ENCODE results near the gene SMPD2.
A peak's percentile ranks its signal among the peaks of the same experiment; 100 is the strongest.

Gene SMPD2, protein sequence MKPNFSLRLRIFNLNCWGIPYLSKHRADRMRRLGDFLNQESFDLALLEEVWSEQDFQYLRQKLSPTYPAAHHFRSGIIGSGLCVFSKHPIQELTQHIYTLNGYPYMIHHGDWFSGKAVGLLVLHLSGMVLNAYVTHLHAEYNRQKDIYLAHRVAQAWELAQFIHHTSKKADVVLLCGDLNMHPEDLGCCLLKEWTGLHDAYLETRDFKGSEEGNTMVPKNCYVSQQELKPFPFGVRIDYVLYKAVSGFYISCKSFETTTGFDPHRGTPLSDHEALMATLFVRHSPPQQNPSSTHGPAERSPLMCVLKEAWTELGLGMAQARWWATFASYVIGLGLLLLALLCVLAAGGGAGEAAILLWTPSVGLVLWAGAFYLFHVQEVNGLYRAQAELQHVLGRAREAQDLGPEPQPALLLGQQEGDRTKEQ

DNA sequence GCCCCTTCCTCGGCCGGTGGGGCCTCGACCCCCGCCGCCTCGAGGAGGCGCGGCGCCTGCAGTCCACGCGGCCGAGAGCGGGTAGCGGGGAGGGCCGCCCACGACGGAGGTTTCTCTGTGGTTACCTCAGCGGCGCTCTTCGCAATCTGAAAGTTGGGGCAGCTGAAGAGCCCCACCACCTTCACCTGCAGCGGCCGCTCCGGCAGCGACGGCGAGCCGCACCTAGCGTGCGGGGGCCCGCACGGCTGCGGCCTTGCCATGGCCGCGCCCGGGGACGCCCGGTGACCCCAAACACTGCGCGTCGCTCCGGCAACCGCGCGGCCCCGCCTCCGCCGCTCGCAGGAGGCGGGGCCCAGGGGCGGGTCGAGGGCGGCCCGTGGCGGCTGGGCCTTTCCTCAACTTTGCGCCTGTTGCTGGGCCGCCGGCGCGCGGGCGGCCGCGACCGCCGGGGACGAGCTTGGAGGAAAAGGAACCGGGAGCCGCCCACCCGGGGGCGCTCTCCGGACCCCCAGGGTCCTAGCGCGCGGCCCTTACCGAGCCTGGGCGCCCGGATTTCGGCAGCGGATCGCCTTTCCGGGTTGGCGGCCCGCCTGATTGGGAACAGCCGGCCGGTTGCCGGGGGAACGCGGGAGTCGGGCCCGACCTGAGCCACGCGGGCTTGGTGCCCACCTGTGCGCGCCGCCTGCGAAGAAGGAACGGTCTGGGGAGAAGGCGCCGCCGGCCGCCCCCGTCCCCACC, at the start of gene SMPD2, which contains the start of gene PPIL6:
SMPD2 (plus strand) TSS at position 394 of the 738 bp plus-strand sequence. CDS start 398 bp downstream, outside the sequence.
PPIL6 (minus strand) TSS at position 298 of the 738 bp plus-strand sequence; CDS start at position 260, 38 bp downstream.
- DNase-seq (ENCODE audit: low read depth in 2 of 2) = peak; percentile 56 to 70

DNA sequence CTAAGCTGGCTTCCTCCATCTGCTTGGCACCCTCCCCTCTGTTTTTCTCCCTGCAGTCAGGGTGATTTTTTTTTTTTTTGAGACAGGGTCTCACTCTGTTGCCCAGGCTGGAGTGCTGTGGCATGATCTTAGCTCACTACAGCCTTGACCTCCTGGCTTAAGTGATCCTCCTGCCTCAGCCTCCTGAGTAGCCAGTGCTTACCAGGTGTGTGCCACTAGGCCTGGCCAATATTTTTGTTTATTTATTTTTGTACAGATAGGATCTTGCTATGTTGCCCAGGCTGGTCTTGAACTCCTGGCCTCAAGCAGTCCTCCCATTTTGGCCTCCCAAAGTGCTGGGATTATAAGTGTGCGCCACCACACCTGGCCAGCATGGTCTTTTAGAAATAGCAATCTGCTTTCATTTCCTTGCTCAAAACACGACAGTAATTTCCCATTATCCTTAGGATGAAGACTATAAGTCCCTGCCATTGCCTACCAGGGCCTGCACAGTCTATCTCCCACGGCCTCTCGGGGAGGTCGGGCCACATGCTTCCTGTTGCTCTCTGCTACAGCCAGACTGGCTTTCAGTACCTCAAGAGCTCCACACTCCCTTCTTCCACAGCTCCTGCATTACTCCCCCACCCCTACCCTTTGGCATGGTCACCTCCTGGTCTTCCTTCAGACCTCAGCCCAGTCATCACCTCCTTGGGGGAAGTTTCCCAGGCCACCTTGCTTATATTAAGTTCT, 47.2 kb upstream of the SMPD2 start:
- DNase-seq (ENCODE audit: low read depth in 2 of 2) = no peak

DNA sequence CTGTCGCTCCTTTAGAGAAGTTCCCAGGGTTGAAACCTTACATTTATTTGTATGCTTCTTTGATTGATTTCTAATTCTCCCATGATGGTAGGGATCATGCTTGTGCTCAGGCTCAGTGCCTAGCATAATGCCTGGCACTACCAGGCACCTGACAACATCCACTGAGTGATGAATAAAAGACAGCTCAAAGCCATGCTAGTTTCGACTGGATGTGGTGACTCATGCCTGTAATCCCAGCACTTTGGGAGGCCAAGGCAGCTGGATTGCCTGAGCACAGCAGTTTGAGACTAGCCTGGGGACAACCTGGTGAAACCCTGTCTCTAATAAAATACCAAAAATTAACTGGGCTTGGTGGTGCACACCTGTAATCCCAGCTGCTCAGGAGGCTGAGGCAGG, 46.6 kb upstream of the SMPD2 start:
- DNase-seq (ENCODE audit: low read depth in 2 of 2) = no peak

DNA sequence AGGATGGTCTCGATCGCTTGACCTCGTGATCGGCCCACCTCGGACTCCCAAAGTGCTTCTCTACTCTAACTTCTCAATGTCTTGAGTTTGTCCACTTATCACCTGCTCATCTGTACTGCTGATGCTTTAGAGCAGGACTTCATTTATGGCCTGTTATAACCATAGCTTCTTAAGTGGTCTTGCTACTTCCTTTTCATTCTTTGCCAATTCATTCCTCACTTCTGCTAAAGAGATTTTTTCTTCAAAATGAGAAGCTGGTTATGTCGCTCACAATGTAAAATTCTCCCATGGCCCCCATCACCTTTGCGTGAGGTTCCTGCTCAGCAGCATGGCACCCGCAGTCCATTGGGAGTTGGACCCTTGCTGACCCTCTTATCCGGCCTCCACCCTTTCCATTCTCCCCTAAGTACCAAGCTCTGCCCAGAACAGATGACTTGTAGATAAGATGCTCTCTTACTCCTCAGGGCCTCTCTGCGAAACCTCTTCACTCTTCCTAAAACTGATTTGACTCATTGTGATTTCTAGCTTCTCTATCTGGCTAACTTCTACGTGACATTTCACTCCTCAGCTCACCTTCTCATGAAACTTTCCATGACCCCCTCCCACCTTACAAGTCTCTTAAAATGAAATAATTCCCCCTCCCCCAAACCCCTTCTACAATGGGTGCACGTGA, 44.3 kb upstream of the SMPD2 start:
- no peak for DNase-seq (ENCODE audit: low read depth in 2 of 2)

DNA sequence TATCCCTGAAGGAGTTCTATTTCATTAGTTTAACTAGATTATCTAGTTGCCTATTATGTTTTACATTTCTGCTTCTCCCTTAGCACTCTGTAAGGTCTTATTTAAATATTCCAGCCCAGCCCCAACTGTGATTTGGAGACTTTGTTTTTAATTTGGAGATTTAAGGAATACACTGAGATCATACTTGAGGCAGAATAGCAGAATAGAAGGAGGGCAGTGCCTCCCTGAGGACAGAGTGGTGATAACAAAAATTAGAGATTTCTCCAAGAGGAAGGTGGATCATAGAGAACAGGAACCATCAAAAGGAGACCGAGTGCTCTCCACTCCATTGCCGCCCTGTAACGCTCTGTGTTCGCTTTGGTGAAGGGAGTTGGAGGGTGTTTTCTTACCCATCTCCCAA, 43.5 kb upstream of the SMPD2 start:
- DNase-seq (ENCODE audit: low read depth in 2 of 2) = no peak

DNA sequence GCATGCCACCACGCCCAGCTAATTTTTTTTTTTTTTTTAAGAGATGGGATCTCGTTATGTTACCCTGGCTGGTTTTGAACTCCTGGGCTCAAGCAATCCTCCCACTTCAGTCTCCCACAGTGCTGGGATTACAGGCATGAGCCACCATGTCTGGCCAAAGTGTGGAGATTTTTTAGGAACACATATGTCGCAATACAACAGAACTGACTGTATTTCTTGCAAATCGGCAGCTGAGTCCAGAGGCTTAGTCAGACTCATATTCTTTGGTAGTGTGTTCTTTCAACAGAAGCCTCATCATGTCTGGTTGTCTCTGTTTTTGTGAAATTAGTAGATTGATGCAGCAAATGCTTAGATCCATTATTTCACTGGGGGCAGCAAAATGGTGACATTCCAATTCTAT, 34.3 kb upstream of the SMPD2 start:
- no peak for DNase-seq (ENCODE audit: low read depth in 2 of 2)

DNA sequence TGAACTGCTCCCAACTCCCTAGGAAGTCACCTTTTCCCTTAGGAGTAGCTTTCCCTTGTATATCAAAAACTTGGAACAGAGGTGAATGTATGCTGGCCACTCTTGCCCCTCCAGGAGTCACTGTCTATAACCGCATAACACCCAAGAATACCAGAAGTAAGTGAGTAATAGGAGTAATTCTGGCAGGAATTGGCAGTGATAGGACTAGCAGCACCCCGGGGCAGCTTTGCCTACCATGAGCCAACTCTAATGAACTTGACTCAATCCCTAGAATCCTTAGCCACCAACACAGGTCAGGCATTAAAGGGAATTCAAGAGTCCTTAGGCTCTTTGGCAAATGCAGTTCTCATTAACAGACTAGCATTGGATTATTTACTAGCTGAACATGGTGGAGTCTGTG, 29.5 kb upstream of the SMPD2 start:
- DNase-seq (ENCODE audit: low read depth in 2 of 2) = no peak

DNA sequence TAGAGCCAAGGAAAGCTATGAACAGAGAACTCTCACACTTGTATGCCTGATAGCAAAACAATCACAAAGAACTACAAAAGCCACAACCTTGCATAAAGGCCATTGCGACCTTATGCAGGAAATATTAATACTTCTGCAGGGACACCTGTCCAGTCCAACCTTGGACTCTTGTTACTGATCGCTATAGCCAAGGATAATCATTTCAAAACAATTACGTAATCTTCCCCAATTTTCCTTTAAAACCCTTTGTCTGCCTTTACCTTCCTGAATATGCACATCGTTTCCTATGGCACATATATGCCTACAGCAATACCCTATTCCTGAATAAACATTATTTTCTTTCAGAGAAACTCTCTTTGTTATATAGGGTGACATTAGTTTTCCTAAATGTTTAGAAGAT, 22.9 kb upstream of the SMPD2 start:
- DNase-seq (ENCODE audit: low read depth in 2 of 2) = no peak

DNA sequence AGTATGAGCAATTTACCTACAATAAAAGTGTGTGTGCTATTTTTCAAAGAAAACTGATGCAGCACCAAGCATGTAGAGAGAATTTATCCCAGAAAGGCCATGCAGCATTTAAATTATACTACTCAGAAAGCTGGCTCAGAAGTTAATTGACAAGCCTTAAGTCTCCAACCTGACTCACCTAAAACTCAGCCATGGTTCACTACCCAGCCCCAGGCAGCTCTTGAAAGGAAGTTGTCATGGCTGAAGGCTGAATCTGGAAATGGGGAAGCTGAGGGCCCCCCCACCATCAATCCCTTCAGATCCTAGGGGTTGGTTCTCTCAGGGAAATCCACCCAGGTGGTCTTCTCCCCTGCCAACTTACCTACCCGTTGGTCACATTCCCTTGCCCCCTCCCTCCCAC, 19.8 kb upstream of the SMPD2 start:
- no peak for DNase-seq (ENCODE audit: low read depth in 2 of 2)

DNA sequence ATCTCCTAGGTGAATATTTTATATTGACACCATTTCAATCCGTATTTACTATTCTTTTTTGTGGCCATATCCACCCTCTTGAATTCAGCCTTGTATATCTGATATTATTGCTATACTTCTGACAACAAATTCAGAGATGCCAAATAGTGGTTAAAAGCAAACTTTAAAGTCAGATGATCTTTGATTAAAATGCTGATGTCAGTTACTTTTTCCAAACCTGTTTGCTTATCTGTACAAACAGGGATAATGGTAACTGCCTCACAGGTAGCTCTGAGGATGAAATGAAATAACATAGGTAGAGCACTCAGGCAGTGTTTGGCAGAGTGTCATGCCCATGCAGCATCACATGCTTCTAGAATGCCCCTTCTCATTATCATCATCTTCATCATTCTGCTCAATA, 19.3 kb upstream of the SMPD2 start:
- DNase-seq (ENCODE audit: low read depth in 2 of 2) = no peak

DNA sequence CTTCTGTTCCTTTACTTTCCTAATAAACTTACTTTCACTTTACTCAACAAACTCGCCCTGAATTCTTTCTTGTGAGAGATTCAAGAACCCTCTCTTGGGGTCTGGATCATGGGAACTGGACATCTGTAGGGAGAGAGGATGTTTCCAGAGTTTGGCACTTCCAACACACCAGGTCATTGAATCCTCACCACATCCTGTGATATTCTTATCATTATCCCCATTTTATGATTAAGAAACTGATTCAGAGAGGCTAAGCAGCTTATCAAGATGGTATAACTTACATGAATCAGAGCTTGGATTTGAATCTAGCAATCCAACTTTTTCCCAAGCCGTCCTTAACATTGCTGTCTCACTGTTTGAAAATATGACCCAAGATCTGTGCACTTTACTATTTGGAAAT, 15.6 kb upstream of the SMPD2 start:
- DNase-seq (ENCODE audit: low read depth in 2 of 2) = no peak

DNA sequence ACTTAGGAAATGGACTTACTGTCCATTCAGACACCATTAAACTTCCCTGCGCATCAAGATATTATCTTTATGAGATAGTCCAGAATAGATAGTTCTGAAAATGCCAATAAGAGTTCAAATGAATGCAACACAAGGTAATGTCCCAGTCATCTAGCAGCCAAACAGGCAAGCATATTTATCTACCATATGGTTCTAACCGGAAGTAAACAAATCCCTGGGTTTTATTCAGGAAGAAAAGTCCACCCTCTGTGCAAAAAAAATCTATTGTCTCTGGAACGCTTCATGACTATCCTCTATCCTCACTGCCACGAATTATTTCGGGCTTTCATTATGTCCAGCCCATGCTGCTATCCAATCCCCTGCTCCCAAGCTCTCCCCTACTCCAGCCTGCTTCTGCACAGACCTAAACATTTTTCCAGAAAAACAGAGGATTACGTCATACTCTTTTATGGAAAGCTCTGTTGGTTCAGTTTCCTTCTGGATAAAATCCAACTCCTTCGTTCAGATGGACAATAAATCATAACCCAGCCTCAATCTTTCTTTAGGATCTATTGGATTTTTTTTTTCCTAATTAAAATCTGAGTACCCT, 11.5 kb upstream of the SMPD2 start:
- DNase-seq (ENCODE audit: low read depth in 2 of 2) = no peak

DNA sequence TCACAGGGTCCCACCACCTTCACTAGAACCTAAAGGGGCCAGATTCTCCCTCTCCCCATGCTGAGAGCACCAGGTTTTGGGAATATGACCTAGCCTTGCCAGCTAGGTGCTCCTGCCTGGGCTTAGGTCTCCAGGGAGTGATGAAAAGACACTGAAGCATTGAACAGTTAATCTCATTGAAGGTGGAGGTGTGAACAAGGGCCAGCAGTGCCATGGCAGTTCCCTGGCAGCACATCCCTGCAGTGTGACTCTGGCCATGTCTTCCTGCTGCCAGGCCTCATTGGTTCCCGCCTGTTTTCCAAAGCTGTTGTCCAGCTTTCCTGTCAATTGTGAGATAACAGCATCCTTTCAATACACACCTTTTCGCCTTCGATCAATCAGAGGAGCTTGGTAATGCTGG, 11.0 kb upstream of the SMPD2 start:
- DNase-seq (ENCODE audit: low read depth in 2 of 2) = no peak

DNA sequence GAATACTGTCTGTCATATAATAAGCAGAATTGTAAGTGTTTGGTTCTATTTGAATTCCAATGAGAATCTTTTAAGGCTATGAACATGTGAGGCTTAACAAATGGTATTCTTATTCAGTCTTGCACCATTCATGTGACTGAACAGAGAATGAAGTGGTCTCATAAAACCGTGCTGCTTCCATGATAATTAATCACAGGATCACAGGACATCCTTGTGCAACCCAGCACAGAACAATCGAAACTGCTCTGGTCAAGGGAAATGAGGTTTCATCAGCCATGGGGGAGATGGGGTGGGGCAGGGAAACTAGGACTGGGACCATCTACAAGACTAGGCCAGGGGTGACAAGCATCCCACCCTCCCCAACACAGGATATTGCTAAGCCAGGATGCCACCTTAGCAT, 6.1 kb upstream of the SMPD2 start:
- DNase-seq (ENCODE audit: low read depth in 2 of 2) = no peak

DNA sequence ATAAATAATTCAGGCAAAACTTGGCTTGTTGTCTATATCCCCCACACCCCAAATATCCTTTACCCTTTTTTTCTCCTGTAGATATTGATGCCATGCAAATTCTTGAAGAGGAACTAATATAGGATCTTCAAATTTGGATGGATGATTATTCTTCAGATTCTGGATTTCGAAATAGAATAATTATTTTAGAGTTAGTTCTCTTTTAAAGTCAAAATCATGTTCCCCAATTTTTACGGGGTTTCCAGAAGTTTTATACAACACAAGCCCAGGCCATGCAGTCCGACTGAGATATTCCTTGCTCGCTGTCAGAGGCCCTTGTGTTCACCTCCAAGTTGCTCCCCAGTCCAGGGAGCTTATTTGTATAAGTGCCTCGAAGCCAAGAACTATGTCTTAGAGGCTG, 4.5 kb upstream of the SMPD2 start:
- DNase-seq (ENCODE audit: low read depth in 2 of 2) = no peak

DNA sequence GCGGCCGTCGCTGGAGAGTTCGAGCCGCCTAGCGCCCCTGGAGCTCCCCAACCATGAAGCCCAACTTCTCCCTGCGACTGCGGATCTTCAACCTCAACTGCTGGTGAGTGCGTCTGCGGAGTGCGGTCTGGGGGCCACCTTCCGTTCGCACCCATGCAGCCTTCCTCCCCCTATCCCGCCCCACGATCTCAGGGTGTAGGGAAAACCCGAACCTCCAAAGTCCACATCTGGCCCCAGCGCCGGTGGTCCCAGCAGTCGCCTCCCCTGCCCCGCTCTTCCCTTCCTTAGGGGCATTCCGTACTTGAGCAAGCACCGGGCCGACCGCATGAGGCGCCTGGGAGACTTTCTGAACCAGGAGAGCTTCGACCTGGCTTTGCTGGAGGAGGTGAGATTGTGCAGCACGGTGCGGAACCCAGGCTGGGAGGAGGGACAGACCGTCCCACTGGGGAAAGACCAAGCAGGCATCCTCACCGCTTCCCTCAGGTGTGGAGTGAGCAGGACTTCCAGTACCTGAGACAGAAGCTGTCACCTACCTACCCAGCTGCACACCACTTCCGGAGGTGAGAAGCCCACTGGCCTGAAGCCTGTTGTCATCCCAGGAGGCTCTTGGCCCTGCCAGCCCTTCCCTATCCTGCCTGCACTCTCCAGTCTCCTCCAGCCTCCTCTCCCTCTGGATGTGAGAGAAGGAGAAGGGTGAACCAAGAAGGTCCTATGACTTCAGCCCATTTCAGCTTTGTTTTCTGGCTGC, 719 bp downstream of the SMPD2 start:
- DNase-seq (ENCODE audit: low read depth in 2 of 2) = no peak

DNA sequence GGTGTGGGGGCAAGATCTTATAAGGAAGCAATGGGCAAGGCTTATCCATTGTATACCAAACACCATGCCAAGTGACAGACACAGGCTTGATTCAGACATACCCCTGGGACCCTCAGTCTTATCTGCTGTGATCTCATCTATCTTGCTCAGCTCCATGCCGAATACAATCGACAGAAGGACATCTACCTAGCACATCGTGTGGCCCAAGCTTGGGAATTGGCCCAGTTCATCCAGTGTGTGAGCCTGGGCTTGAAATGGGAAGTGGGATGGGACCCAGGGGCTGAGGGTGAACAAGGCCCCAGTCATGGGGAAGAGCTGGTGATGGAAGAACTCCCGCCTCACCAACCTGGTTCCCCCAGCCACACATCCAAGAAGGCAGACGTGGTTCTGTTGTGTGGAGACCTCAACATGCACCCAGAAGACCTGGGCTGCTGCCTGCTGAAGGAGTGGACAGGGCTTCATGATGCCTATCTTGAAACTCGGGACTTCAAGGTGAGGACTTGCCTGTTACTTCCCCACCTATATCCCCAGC, 1.9 kb downstream of the SMPD2 start:
- no peak for DNase-seq (ENCODE audit: low read depth in 2 of 2)

DNA sequence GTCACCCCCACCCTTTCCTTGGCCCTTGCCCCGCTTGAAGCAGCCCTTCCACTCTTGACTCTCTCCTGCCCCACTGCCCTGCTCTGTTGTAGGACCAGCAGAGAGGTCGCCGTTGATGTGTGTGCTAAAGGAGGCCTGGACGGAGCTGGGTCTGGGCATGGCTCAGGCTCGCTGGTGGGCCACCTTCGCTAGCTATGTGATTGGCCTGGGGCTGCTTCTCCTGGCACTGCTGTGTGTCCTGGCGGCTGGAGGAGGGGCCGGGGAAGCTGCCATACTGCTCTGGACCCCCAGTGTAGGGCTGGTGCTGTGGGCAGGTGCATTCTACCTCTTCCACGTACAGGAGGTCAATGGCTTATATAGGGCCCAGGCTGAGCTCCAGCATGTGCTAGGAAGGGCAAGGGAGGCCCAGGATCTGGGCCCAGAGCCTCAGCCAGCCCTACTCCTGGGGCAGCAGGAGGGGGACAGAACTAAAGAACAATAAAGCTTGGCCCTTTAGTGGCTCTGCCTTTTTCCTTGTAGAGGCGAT, 3.0 kb downstream of the SMPD2 start:
- no peak for DNase-seq (ENCODE audit: low read depth in 2 of 2)

DNA sequence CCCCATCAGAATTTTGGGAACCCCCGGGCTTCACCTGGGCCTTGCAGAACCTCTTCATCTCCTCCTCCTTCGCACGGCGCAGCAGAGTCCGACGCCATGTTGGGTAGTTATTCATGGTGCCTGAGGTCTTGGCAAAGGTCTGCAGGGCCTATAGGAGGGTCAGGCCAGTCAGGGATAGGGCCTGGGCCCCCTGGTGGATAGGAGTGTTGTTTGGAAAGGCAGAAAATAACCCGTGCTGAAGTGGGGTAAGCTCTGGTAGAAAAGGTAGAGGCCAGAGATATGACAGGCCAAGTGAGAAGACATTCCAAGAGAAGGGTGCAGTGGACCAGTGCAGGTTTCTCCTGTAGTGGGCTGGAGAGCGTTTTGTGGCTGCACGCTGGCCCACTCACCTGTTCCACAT, 4.9 kb downstream of the SMPD2 start:
- no peak for DNase-seq (ENCODE audit: low read depth in 2 of 2)

DNA sequence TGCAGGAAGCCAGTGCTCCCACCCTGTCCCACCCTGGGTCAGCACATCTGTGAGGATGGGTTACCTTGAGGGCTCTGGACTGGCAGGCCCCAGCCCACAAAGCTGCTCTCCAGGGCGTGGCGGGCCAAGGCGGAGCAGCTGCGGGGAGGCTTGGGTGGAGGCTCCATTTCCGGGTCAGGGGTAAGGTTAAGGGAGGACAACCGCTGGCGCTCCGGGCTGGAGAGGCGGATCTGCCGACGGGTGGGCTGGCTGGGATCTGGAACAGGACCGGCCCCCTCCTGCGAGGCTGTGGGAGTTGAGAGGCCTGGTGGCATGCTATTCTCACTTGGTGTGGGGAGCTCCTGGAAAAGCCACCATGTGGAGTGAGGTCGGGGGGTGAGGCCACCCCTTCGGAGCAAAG, 5.5 kb downstream of the SMPD2 start:
- DNase-seq (ENCODE audit: low read depth in 2 of 2) = no peak
